Measurements from ENCODE around the gene EIF1AY. TPM values are rescaled to one million over a fixed set of nuclear protein-coding genes. Genes with fewer than 3 reads are reported as not detected.
"Not testable (repeated sequence)": the region's sequence is repeated elsewhere in the genome, so short reads cannot be mapped to it uniquely, and the experiment has no call there.

The EIF1AY gene
- total and polyA plus RNA-seq, 12 donors = 52.3 to 272 (median 247) TPM; not detected in 3

- peak in 1 of 8 donors; percentile 34 for ATAC-seq
- H3K4me3 ChIP-seq = no peak overlapping the region
- intact Hi-C loops (cut with DNase I) = no loop called here
- no peaks in the 10 kb centered on the region for H3K27me3 ChIP-seq
- no peak for TF ChIP-seq CTCF (IDR thresholded peaks at IDR 0.05)
- H3K4me1 ChIP-seq = peaks cover 0 to 13% (median 0%) of the 10 kb centered on the region in 9 donors
- peak overlapping the region in 1 of 10 donors; percentile 31 for H3K27ac ChIP-seq
- DNase-seq = no peak
- WGBS, 2 donors = 22 to 25% methylated on average over 1 of the region's 1 CpG
- H3K9me3 ChIP-seq = peaks cover 0 to 8% (median 0%) of the 10 kb centered on the region in 11 donors
- no peaks in the 10 kb centered on the region for H3K36me3 ChIP-seq
These were observed 31.1 kb upstream of the EIF1AY start for GRCh38 chrY:20544451-20544960.

- no peak for TF ChIP-seq CTCF (IDR thresholded peaks at IDR 0.05)
- ATAC-seq = peak in 1 of 8 donors; percentile 42
- no peak for DNase-seq
- peaks cover 0 to 13% (median 0%) of the 10 kb centered on the region in 9 donors for H3K4me1 ChIP-seq
- no peak overlapping the region for H3K4me3 ChIP-seq
- no peaks in the 10 kb centered on the region for H3K27me3 ChIP-seq
- 55% methylated on average over 2 of the region's 2 CpGs for WGBS, 2 donors
- no peak overlapping the region for H3K27ac ChIP-seq
- intact Hi-C loops (cut with DNase I) = no loop called here
- peaks cover 0 to 8% (median 0%) of the 10 kb centered on the region in 11 donors for H3K9me3 ChIP-seq
- H3K36me3 ChIP-seq = no peaks in the 10 kb centered on the region
These were observed 29.5 kb upstream of the EIF1AY start for GRCh38 chrY:20546071-20546470.

- DNase-seq (no peak), ATAC-seq (no peak)
- no peak for TF ChIP-seq CTCF (IDR thresholded peaks at IDR 0.05)
- WGBS, 2 donors = 65 to 80% methylated on average over 1 of the region's 1 CpG
- H3K4me1 ChIP-seq = peaks cover 0 to 13% (median 0%) of the 10 kb centered on the region in 9 donors
- no peaks in the 10 kb centered on the region for H3K27me3 ChIP-seq
- intact Hi-C loops (cut with DNase I) = no loop called here
- H3K4me3 ChIP-seq = no peak overlapping the region
- H3K36me3 ChIP-seq = no peaks in the 10 kb centered on the region
- peaks cover 0 to 8% (median 0%) of the 10 kb centered on the region in 11 donors for H3K9me3 ChIP-seq
- H3K27ac ChIP-seq = no peak overlapping the region
These were observed 26.3 kb upstream of the EIF1AY start for GRCh38 chrY:20549289-20549688.

- Histone ChIP-seq H3K27ac (no peak overlapping the region), H3K9me3 (peaks cover 0 to under 1% (median 0%) of the 10 kb centered on the region in 11 donors), H3K36me3 (no peaks in the 10 kb centered on the region), H3K27me3 (no peaks in the 10 kb centered on the region), H3K4me3 (no peak overlapping the region), H3K4me1 (peaks cover 0 to 8% (median 0%) of the 10 kb centered on the region in 9 donors)
- no peak for ATAC-seq
- TF ChIP-seq CTCF (IDR thresholded peaks at IDR 0.05) = no peak
- no peak for DNase-seq
- intact Hi-C loops (cut with DNase I) = no loop called here
- 98 to 99% methylated on average over 14 to 27 of the region's 28 CpGs for WGBS, 2 donors
These were observed 23.7 kb upstream of the EIF1AY start for GRCh38 chrY:20551840-20552239.

GRCh38 chrY:20552764-20553323, 22.7 kb upstream of the EIF1AY start:
- H3K9me3 ChIP-seq; H3K36me3 ChIP-seq; DNase-seq; H3K27me3 ChIP-seq; intact Hi-C loops (cut with DNase I); H3K4me3 ChIP-seq; H3K27ac ChIP-seq; H3K4me1 ChIP-seq; ATAC-seq: not testable (repeated sequence)
- WGBS, 2 donors = 65 to 69% methylated on average over 10 of the region's 10 CpGs

Data from heart right ventricle (tissue), 16 donors.